Gastroesophageal sphincter (tissue), 3 donors: ENCODE measurements around the gene ADAM19.

Experiments
- POLR2AphosphoS5 ChIP-seq: sonication (generic); formaldehyde crosslinking; IDR thresholded peaks from one replicate; pipeline ENCODE4 v1.6.1; 2017; ENCODE audit warnings: antibody characterized with exemption
- TF ChIP-seq, protein P1 (sequence below), 4 experiments: fragments of 200-600 bp in 2 of 4; fragments of 450-650 bp in 2 of 4; sonication (generic) in 1 of 4; IDR thresholded peaks; one replicate each; pipeline ENCODE4 v1.5.1; 2017 to 2019; ENCODE audit warnings: antibody characterized with exemption in 4 of 4, mild to moderate bottlenecking in 2 of 4, moderate library complexity in 2 of 4

DNA sequence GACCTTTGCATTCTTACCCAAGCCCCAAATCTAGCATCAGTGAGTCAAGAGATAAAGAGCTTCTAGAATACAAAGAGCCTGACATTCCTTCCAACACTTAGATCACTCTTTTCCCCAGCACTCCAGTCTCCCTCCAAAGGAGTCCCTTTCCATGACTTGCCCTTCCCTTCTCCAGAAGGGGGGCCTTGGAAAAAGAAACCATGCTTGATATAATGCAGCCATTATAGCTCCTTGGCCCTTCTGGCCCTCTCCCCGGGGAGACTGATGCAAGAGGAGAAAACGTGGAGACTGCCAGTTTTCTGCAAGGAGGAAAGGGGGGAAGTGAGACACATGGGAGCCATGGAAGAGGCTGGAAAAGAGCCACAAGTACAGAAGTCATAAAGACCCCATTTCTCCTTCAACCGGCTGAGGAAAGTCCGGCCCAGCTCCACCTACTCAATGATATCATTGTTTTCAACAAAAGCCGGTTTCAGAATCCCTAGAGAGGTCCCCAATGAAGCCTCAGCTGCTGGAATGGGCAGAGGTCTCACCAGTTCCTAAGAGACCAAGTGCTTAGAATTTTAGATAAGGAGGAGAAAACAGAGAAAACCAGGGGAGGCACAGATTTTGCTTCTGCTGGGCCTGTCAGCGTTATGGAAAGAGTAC, 29.0 kb downstream of the ADAM19 start:
- TF ChIP-seq, protein P1, sequence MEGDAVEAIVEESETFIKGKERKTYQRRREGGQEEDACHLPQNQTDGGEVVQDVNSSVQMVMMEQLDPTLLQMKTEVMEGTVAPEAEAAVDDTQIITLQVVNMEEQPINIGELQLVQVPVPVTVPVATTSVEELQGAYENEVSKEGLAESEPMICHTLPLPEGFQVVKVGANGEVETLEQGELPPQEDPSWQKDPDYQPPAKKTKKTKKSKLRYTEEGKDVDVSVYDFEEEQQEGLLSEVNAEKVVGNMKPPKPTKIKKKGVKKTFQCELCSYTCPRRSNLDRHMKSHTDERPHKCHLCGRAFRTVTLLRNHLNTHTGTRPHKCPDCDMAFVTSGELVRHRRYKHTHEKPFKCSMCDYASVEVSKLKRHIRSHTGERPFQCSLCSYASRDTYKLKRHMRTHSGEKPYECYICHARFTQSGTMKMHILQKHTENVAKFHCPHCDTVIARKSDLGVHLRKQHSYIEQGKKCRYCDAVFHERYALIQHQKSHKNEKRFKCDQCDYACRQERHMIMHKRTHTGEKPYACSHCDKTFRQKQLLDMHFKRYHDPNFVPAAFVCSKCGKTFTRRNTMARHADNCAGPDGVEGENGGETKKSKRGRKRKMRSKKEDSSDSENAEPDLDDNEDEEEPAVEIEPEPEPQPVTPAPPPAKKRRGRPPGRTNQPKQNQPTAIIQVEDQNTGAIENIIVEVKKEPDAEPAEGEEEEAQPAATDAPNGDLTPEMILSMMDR (IDR thresholded peaks at IDR 0.05), result no peak
- peak; percentile 29 for TF ChIP-seq POLR2AphosphoS5
